Liver (tissue), 3 donors: Measurements from ENCODE around the gene RGS9BP.

Experiments
- CTCF ChIP-seq: fragments of 150-350 bp; IDR thresholded peaks from 2 replicates; pipeline ENCODE4 v1.5.1; 2017; ENCODE audit warnings: improper control_type of control experiment, low read depth, low read length; ENCODE audit not compliant: missing input control
- EGR1 ChIP-seq, 2 donors: IDR thresholded peaks; 2 replicates each; pipeline ENCODE4 v1.6.1; 2016 to 2018; ENCODE audit warnings: antibody characterized with exemption in 2 of 2, low read depth in 2 of 2
- GABPA ChIP-seq, 2 donors: IDR thresholded peaks in 1 of 2; conservative IDR thresholded peaks in 1 of 2; 2 replicates each; pipeline ENCODE4 v1.6.1; 2016; ENCODE audit warnings: antibody characterized with exemption in 2 of 2, mild to moderate bottlenecking in 1 of 2, moderate library complexity in 1 of 2
- JUND ChIP-seq, 2 donors: IDR thresholded peaks; 2 replicates each; pipeline ENCODE4 v1.6.1; 2016; ENCODE audit warnings: antibody characterized with exemption in 2 of 2
- MAX ChIP-seq: IDR thresholded peaks from 2 replicates; pipeline ENCODE4 v1.6.1; 2016; ENCODE audit warnings: antibody characterized with exemption
- RAD21 ChIP-seq, 2 donors: IDR thresholded peaks; 2 replicates each; pipeline ENCODE4 v1.6.1; 2016; ENCODE audit warnings: antibody characterized with exemption in 2 of 2, mild to moderate bottlenecking in 2 of 2
- REST ChIP-seq: IDR thresholded peaks from 2 replicates; pipeline ENCODE4 v1.6.1; 2016; ENCODE audit warnings: antibody characterized with exemption, mild to moderate bottlenecking
- donor health status: healthy.
- donor health status: healthy.

GRCh38 chr19:32650671-32651070 lies 25.0 kb upstream of the RGS9BP start:
- no peak for TF ChIP-seq CTCF
- no peak for TF ChIP-seq GABPA (IDR thresholded peaks at IDR 0.05 in 1 of 2, conservative IDR thresholded peaks at IDR 0.05 in 1 of 2)
- no peak for TF ChIP-seq MAX
- no peak for TF ChIP-seq RAD21 (IDR thresholded peaks at IDR 0.05)
- TF ChIP-seq REST: no peak
- no peak for TF ChIP-seq JUND (IDR thresholded peaks at IDR 0.05)
- no peak for TF ChIP-seq EGR1 (IDR thresholded peaks at IDR 0.05; ENCODE audit: low read depth in 2 of 2)
